PC-9 (cell line): ENCODE measurements around the gene FBXO44. TPM values are rescaled to one million over a fixed set of nuclear protein-coding genes. Genes with fewer than 3 reads are reported as not detected.

ENCODE experiments used
- BruUV-seq: library from RNA; stranded (reverse); fragments of 400-500 nt; replicated peaks from 2 replicates; lab custom pipeline; 2021; lab: Mats Ljungman, UMichigan
- CTCF ChIA-PET: fragments of 300-600 bp; sonication (Branson Sonifier 250); formaldehyde crosslinking; loops from one replicate; lab custom pipeline; 2022; ENCODE audit warnings: antibody characterized with exemption; lab: Charles Lee
- POLR2A ChIA-PET: fragments of 300-600 bp; sonication (Branson Sonifier 250); formaldehyde crosslinking; loops from one replicate; lab custom pipeline; 2022; ENCODE audit warnings: antibody characterized with exemption; ENCODE audit not compliant: unreplicated experiment; lab: Charles Lee
- DNase-seq, 2 experiments: peaks; one replicate each; pipeline versions ENCODE4 v3.0.0 to v3.0.0-alpha.2; 2015 to 2022; ENCODE audit warnings: mixed read lengths in 1 of 2
- H2AFZ ChIP-seq: fragments of 200-600 bp; sonication (generic); 2 replicates; pipeline ENCODE4 v1.8.1; 2017; ENCODE audit warnings: antibody characterized with exemption
- H3F3A ChIP-seq: fragments of 200-600 bp; sonication (generic); 2 replicates; pipeline ENCODE4 v1.8.1; 2017; ENCODE audit warnings: antibody characterized with exemption, mild to moderate bottlenecking, low read depth; ENCODE audit not compliant: insufficient read depth
- H3K27ac ChIP-seq: fragments of 200-600 bp; sonication (generic); 2 replicates; pipeline ENCODE4 v1.6.1; 2016; ENCODE audit warnings: mixed run types
- H3K27me3 ChIP-seq: fragments of 200-600 bp; sonication (generic); 2 replicates; pipeline ENCODE4 v1.6.1; 2016; ENCODE audit warnings: low read depth, mixed run types; ENCODE audit not compliant: insufficient read depth
- H3K36me3 ChIP-seq: fragments of 200-600 bp; sonication (generic); 2 replicates; pipeline ENCODE4 v1.6.1; 2016; ENCODE audit warnings: low read depth, mixed run types
- H3K4me1 ChIP-seq: fragments of 200-600 bp; sonication (generic); replicated peaks from 2 replicates; pipeline ENCODE4 v1.6.1; 2016; ENCODE audit warnings: mixed run types; ENCODE audit not compliant: insufficient read depth
- H3K4me2 ChIP-seq: fragments of 200-600 bp; sonication (generic); 2 replicates; pipeline ENCODE4 v1.6.1; 2017; ENCODE audit warnings: mixed run types
- H3K4me3 ChIP-seq: fragments of 200-600 bp; sonication (generic); 2 replicates; pipeline ENCODE4 v1.6.1; 2016; ENCODE audit warnings: mixed run types
- H3K79me2 ChIP-seq: fragments of 200-600 bp; sonication (generic); 2 replicates; pipeline ENCODE4 v1.6.1; 2017; ENCODE audit warnings: low read depth, mixed run types
- H3K9me2 ChIP-seq: fragments of 200-600 bp; sonication (generic); 2 replicates; pipeline ENCODE4 v1.8.1; 2017; ENCODE audit warnings: mild to moderate bottlenecking; ENCODE audit not compliant: insufficient read depth
- H3K9me3 ChIP-seq: fragments of 200-600 bp; sonication (generic); 2 replicates; pipeline ENCODE4 v1.8.1; 2016; ENCODE audit warnings: low read depth; ENCODE audit not compliant: insufficient read depth
- H4K20me1 ChIP-seq: fragments of 200-600 bp; sonication (generic); 2 replicates; pipeline ENCODE4 v1.8.1; 2017; ENCODE audit not compliant: insufficient read depth
- EZH2 ChIP-seq: fragments of 200-600 bp; sonication (generic); IDR thresholded peaks from 2 replicates; pipeline ENCODE4 v1.8.0; 2017; ENCODE audit warnings: antibody characterized with exemption, low read depth
- intact Hi-C: fragments of 100-400 bp; cut with micrococcal nuclease; formaldehyde crosslinking; loops from one replicate; pipeline ENCODE4 v1.10.0; 2022; ENCODE audit not compliant: unreplicated experiment
- total RNA-seq: library from RNA; stranded (reverse); gene quantifications from 2 replicates; pipeline ENCODE4 v1.2.3, GENCODE V29; 2021
- TF ChIP-seq, protein P1 (sequence below): fragments of 200-600 bp; sonication (generic); conservative IDR thresholded peaks from 2 replicates; pipeline ENCODE4 v1.6.1; 2017; ENCODE audit warnings: mixed run types, antibody characterized with exemption, mild to moderate bottlenecking, moderate library complexity

Gene FBXO44
- total RNA-seq, 1 experiment from 2014 or later: 31.9 TPM

DNA sequence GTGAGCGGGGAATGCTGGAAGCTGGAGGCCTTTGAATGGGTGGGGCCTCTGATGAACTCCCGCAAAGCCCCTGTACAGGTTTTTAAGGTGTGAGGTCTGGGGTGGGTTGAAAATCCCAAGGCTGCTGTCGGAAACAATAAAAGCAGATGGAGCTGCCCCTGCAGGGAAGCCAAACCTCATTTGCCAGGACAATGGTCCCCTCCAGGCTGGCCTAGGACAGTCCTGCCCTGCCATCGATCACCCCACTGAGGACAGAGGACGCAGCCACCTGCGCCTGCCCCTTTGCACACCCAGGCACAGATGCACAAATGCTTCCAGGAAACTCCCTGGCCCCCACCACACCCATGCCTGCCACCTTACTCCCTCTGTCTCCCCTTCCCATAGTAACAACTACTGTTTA, 41.2 kb downstream of the FBXO44 start:
- Histone ChIP-seq H3K27ac (no peak overlapping the region), H3K4me1 (peaks cover 11% of the 10 kb centered on the region; the same call in 1 of the 2 replicates), H3K36me3 (no peaks in the 10 kb centered on the region), H2AFZ (no peak overlapping the region), H3F3A (no peaks in the 10 kb centered on the region), H3K4me3 (no peak overlapping the region), H4K20me1 (no peaks in the 10 kb centered on the region), H3K79me2 (no peaks in the 10 kb centered on the region), H3K27me3 (peaks cover 4% of the 10 kb centered on the region; the same call in 1 of the 2 replicates), H3K9me2 (no peaks in the 10 kb centered on the region), H3K9me3 (no peaks in the 10 kb centered on the region), H3K4me2 (no peak overlapping the region)
- BruUV-seq: no TSS peak
- intact Hi-C loops: no loop called here
- ChIA-PET CTCF (interaction anchor here (0.7 kb wide), 1 partner anchor 21 kb away, joined by 3 read pairs; no protein-coding TSS in a partner anchor), POLR2A (no interaction called here)
- no peak for TF ChIP-seq EZH2
- TF ChIP-seq, protein P1, sequence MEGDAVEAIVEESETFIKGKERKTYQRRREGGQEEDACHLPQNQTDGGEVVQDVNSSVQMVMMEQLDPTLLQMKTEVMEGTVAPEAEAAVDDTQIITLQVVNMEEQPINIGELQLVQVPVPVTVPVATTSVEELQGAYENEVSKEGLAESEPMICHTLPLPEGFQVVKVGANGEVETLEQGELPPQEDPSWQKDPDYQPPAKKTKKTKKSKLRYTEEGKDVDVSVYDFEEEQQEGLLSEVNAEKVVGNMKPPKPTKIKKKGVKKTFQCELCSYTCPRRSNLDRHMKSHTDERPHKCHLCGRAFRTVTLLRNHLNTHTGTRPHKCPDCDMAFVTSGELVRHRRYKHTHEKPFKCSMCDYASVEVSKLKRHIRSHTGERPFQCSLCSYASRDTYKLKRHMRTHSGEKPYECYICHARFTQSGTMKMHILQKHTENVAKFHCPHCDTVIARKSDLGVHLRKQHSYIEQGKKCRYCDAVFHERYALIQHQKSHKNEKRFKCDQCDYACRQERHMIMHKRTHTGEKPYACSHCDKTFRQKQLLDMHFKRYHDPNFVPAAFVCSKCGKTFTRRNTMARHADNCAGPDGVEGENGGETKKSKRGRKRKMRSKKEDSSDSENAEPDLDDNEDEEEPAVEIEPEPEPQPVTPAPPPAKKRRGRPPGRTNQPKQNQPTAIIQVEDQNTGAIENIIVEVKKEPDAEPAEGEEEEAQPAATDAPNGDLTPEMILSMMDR: no peak
- DNase-seq: no peak

GRCh38 chr1:11697188-11697892, 42.7 kb downstream of the FBXO44 start:
- H3K9me2 ChIP-seq: no peaks in the 10 kb centered on the region
- H3K4me1 ChIP-seq: peaks cover 11% of the 10 kb centered on the region; the same call in 1 of the 2 replicates
- H3K36me3 ChIP-seq: no peaks in the 10 kb centered on the region
- DNase-seq: no peak
- no TSS peak for BruUV-seq
- CTCF ChIA-PET: no interaction called here
- no peaks in the 10 kb centered on the region for H3K9me3 ChIP-seq
- no peak overlapping the region for H3K4me2 ChIP-seq
- no peak overlapping the region for H2AFZ ChIP-seq
- intact Hi-C loops: no loop called here
- H3K79me2 ChIP-seq: no peaks in the 10 kb centered on the region
- H3F3A ChIP-seq: no peaks in the 10 kb centered on the region
- no peaks in the 10 kb centered on the region for H4K20me1 ChIP-seq
- H3K4me3 ChIP-seq: no peak overlapping the region
- TF ChIP-seq, protein P1: no peak
- TF ChIP-seq EZH2: no peak
- H3K27me3 ChIP-seq: peaks cover 4% of the 10 kb centered on the region; the same call in 1 of the 2 replicates
- no peak overlapping the region for H3K27ac ChIP-seq
- POLR2A ChIA-PET: interaction anchor here (0.6 kb wide), 1 partner anchor 363 kb away, joined by 6 read pairs; no protein-coding TSS in a partner anchor

DNA sequence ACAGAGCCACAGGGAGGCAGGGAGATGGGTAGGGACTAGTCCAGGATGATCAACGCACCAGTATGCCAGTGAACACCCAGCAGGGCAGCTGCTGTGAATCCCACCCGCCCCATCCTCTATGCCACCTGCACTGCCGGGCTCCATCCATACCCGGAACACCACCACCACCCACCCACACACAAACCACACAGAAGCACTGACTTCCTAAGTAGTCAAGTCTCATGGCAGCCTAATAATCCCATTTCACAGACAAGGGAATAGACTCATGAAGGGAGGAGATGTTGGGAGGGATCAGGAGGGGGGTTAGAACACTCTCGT, 43.2 kb downstream of the FBXO44 start:
- ChIA-PET POLR2A (no interaction called here), CTCF (no interaction called here)
- Histone ChIP-seq H3K4me3 (no peak overlapping the region), H3K9me3 (no peaks in the 10 kb centered on the region), H3K4me2 (no peak overlapping the region), H3K79me2 (no peaks in the 10 kb centered on the region), H3K4me1 (peaks cover 8% of the 10 kb centered on the region; the same call in 1 of the 2 replicates), H3K36me3 (no peaks in the 10 kb centered on the region), H2AFZ (no peak overlapping the region), H4K20me1 (no peaks in the 10 kb centered on the region), H3F3A (no peaks in the 10 kb centered on the region), H3K27me3 (peaks cover 7% of the 10 kb centered on the region), H3K27ac (no peak overlapping the region), H3K9me2 (no peaks in the 10 kb centered on the region)
- no TSS peak for BruUV-seq
- no peak for TF ChIP-seq EZH2
- TF ChIP-seq, protein P1: no peak
- intact Hi-C loops: no loop called here
- DNase-seq: no peak
